Osteoblast (primary cell): ENCODE measurements around the gene LRMDA. TPM values are rescaled to one million over a fixed set of nuclear protein-coding genes. Genes with fewer than 3 reads are reported as not detected.

ENCODE experiments used
- DNase-seq: peaks from one replicate; pipeline ENCODE4 v3.0.0; 2011; ENCODE audit warnings: low spot score, mixed read lengths; ENCODE audit not compliant: insufficient read length; ENCODE audit errors: missing footprints
- H2AFZ ChIP-seq: 2 replicates; pipeline ENCODE4 v1.6.0; 2011; ENCODE audit warnings: mild to moderate bottlenecking, low read length
- H3K27ac ChIP-seq: 2 replicates; pipeline ENCODE4 v1.5.1; 2011; ENCODE audit warnings: mild to moderate bottlenecking, low read depth, low read length, moderate library complexity
- H3K27me3 ChIP-seq: 2 replicates; pipeline ENCODE4 v1.6.0; 2012; ENCODE audit warnings: mild to moderate bottlenecking, control low read depth, inconsistent platforms, low read length, moderate library complexity; ENCODE audit not compliant: insufficient read depth
- H3K36me3 ChIP-seq: 2 replicates; pipeline ENCODE4 v1.5.1; 2011; ENCODE audit warnings: mild to moderate bottlenecking, low read length, control low read depth, moderate library complexity; ENCODE audit not compliant: insufficient read depth
- H3K4me1 ChIP-seq: 2 replicates; pipeline ENCODE4 v1.5.1; 2011; ENCODE audit warnings: mild to moderate bottlenecking, low read length, control low read depth, moderate library complexity; ENCODE audit not compliant: insufficient read depth
- H3K4me2 ChIP-seq: 2 replicates; pipeline ENCODE4 v1.6.0; 2011; ENCODE audit warnings: mild to moderate bottlenecking, low read length; ENCODE audit not compliant: insufficient read depth
- H3K4me3 ChIP-seq: fragments of 200-600 bp; sonication (generic); 3 replicates; pipeline ENCODE4 v1.5.1; 2012; ENCODE audit warnings: mild to moderate bottlenecking, low read length, inconsistent platforms; ENCODE audit not compliant: insufficient read depth
- H3K79me2 ChIP-seq: 2 replicates; pipeline ENCODE4 v1.6.0; 2012; ENCODE audit warnings: mild to moderate bottlenecking, low read length, control low read depth, inconsistent platforms; ENCODE audit not compliant: insufficient read depth
- H3K9me3 ChIP-seq: 2 replicates; pipeline ENCODE4 v1.5.1; 2011; ENCODE audit warnings: low read depth, low read length, control low read depth
- H4K20me1 ChIP-seq: 2 replicates; pipeline ENCODE4 v1.6.0; 2012; ENCODE audit warnings: mild to moderate bottlenecking, low read length, control low read depth; ENCODE audit not compliant: insufficient read depth
- CTCF ChIP-seq: IDR thresholded peaks from 2 replicates; pipeline ENCODE4 v1.5.1; 2011; ENCODE audit warnings: mild to moderate bottlenecking, low read depth, low read length, moderate library complexity; ENCODE audit errors: extremely low read depth
- total RNA-seq: library from RNA; depleted of rRNA; stranded (reverse); fragments of >200 nt; gene quantifications from 2 replicates; pipeline ENCODE4 v1.2.3, GENCODE V29; 2012

The LRMDA gene
- total RNA-seq, 1 donor = 18.5 TPM

GRCh38 chr10:75474106-75474505 is 42.7 kb downstream of the LRMDA start:
- no peak for DNase-seq
- Histone ChIP-seq H3K4me3 (no peak overlapping the region), H3K36me3 (no peaks in the 10 kb centered on the region), H3K79me2 (no peaks in the 10 kb centered on the region), H3K27me3 (no peaks in the 10 kb centered on the region), H3K4me2 (no peak overlapping the region), H2AFZ (no peak overlapping the region), H3K4me1 (peaks cover 28% of the 10 kb centered on the region), H3K27ac (no peak overlapping the region), H3K9me3 (no peaks in the 10 kb centered on the region), H4K20me1 (no peaks in the 10 kb centered on the region)
- TF ChIP-seq CTCF = no peak

GRCh38 chr10:75475460-75476182 is 44.2 kb downstream of the LRMDA start:
- DNase-seq = no peak
- Histone ChIP-seq H3K79me2 (no peaks in the 10 kb centered on the region), H3K4me1 (peaks cover 19% of the 10 kb centered on the region), H4K20me1 (no peaks in the 10 kb centered on the region), H3K27ac (no peak overlapping the region), H3K4me3 (no peak overlapping the region), H3K4me2 (peak overlapping the region; percentile 44), H2AFZ (no peak overlapping the region), H3K9me3 (no peaks in the 10 kb centered on the region), H3K36me3 (no peaks in the 10 kb centered on the region), H3K27me3 (no peaks in the 10 kb centered on the region)
- TF ChIP-seq CTCF = no peak

- no peak for TF ChIP-seq CTCF
- Histone ChIP-seq H3K36me3 (no peaks in the 10 kb centered on the region), H3K79me2 (no peaks in the 10 kb centered on the region), H3K27ac (no peak overlapping the region), H3K4me2 (no peak overlapping the region), H3K9me3 (no peaks in the 10 kb centered on the region), H3K27me3 (no peaks in the 10 kb centered on the region), H3K4me1 (peaks cover 16% of the 10 kb centered on the region), H4K20me1 (no peaks in the 10 kb centered on the region), H2AFZ (no peak overlapping the region), H3K4me3 (no peak overlapping the region)
- DNase-seq = no peak
These were observed 45.1 kb downstream of the LRMDA start for GRCh38 chr10:75476569-75476968.

- Histone ChIP-seq H3K27ac (no peak overlapping the region), H4K20me1 (no peaks in the 10 kb centered on the region), H3K4me1 (peaks cover 16% of the 10 kb centered on the region), H2AFZ (no peak overlapping the region), H3K4me2 (no peak overlapping the region), H3K27me3 (no peaks in the 10 kb centered on the region), H3K9me3 (no peaks in the 10 kb centered on the region), H3K4me3 (no peak overlapping the region), H3K79me2 (no peaks in the 10 kb centered on the region), H3K36me3 (no peaks in the 10 kb centered on the region)
- TF ChIP-seq CTCF = no peak
- no peak for DNase-seq
These were observed 45.6 kb downstream of the LRMDA start for GRCh38 chr10:75476985-75477384.
